A549 (cell line): Measurements from ENCODE around the gene RBM18. TPM values are rescaled to one million over a fixed set of nuclear protein-coding genes. Genes with fewer than 3 reads are reported as not detected.

ENCODE experiments used
- ATAC-seq, 2 experiments: fragments of 200-7000 bp in 1 of 2; fragments of >200 bp in 1 of 2; cut with Nextera tagmentation in 1 of 2; cut with Tn5 transposase in 1 of 2; 3 replicates each; pipeline versions ENCODE4 v1.8.0 to v1.9.1; 2018 to 2020; ENCODE audit warnings: mild to moderate bottlenecking in 1 of 2, moderate library complexity in 1 of 2
- CTCF ChIA-PET: fragments of 300-600 bp; sonication (Branson Sonifier 250); formaldehyde crosslinking; extraction: SDS; loops from one replicate; lab custom pipeline; 2021; ENCODE audit warnings: antibody characterized with exemption, inconsistent platforms; lab: Yijun Ruan, JAX
- POLR2A ChIA-PET: fragments of 350-600 bp; formaldehyde crosslinking; extraction: SDS; loops from one replicate; lab custom pipeline; 2021; ENCODE audit warnings: antibody characterized with exemption, inconsistent platforms; lab: Yijun Ruan, JAX
- DNase-seq, 2 experiments: peaks; one replicate each; pipeline versions ENCODE4 v3.0.0 to v3.0.0-alpha.2; 2011 to 2016; ENCODE audit warnings: low read depth in 1 of 2, low spot score in 1 of 2
- FAIRE-seq: peaks from 2 replicates; lab custom pipeline; 2011; peaks lifted over from hg19 to GRCh38; lab: Jason Lieb, UNC
- H3K27ac ChIP-seq, 2 experiments: fragments of >200 bp; sonication (Bioruptor Twin); formaldehyde crosslinking; 3 replicates each; pipeline ENCODE4 v1.5.1; 2016 to 2017
- H3K4me1 ChIP-seq: fragments of >200 bp; sonication (Bioruptor Twin); formaldehyde crosslinking; 3 replicates; pipeline ENCODE4 v1.6.1; 2016
- H3K4me2 ChIP-seq: fragments of >200 bp; sonication (Bioruptor Twin); formaldehyde crosslinking; 3 replicates; pipeline ENCODE4 v1.6.1; 2016
- H3K4me3 ChIP-seq: fragments of >200 bp; sonication (Bioruptor Twin); formaldehyde crosslinking; 3 replicates; pipeline ENCODE4 v1.5.1; 2016
- H3K9me3 ChIP-seq: fragments of >200 bp; sonication (Bioruptor Twin); formaldehyde crosslinking; 3 replicates; pipeline ENCODE4 v1.6.1; 2016
- CBX2 ChIP-seq: fragments of 200-600 bp; sonication (generic); IDR thresholded peaks from 2 replicates; pipeline ENCODE4 v1.6.1; 2016; ENCODE audit warnings: low read depth, mild to moderate bottlenecking, borderline replicate concordance
- EHF ChIP-seq: fragments of 250-450 bp; sonication (Bioruptor Pico); IDR thresholded peaks from 2 replicates; pipeline ENCODE4 v1.5.0; 2020; ENCODE audit warnings: mild to moderate bottlenecking
- EP300 ChIP-seq, 2 experiments: fragments of >200 bp; sonication (Bioruptor Twin); formaldehyde crosslinking; IDR thresholded peaks; 2 replicates in 1 of 2; 3 replicates in 1 of 2; pipeline ENCODE4 v1.6.1; 2016 to 2017
- FOSL2 ChIP-seq, 2 experiments: fragments of 450-650 bp in 1 of 2; fragments of >200 bp in 1 of 2; sonication (Bioruptor Twin) in 1 of 2; formaldehyde crosslinking; IDR thresholded peaks; 2 replicates each; pipeline versions ENCODE4 v1.5.0 to v1.6.1; 2016 to 2020; ENCODE audit warnings: mild to moderate bottlenecking in 1 of 2, moderate library complexity in 1 of 2
- HDAC2 ChIP-seq: fragments of 200-600 bp; sonication (generic); IDR thresholded peaks from 2 replicates; pipeline ENCODE4 v1.6.1; 2016
- HOXB13 ChIP-seq: fragments of 250-450 bp; sonication (Bioruptor Pico); IDR thresholded peaks from 2 replicates; pipeline ENCODE4 v1.5.0; 2020; ENCODE audit warnings: low read depth, mild to moderate bottlenecking, moderate library complexity
- HOXB5 ChIP-seq: fragments of 250-450 bp; sonication (Bioruptor Pico); IDR thresholded peaks from 2 replicates; pipeline ENCODE4 v1.5.0; 2020; ENCODE audit warnings: mild to moderate bottlenecking, moderate library complexity
- NFE2L2 ChIP-seq: fragments of 150-350 bp; conservative IDR thresholded peaks from 2 replicates; pipeline ENCODE4 v1.6.1; 2014; ENCODE audit warnings: low read length
- PHF8 ChIP-seq: fragments of 200-600 bp; sonication (generic); IDR thresholded peaks from 2 replicates; pipeline ENCODE4 v1.6.1; 2016; ENCODE audit warnings: low read depth, mild to moderate bottlenecking, antibody characterized with exemption, moderate library complexity, borderline replicate concordance
- RARB ChIP-seq: fragments of 250-450 bp; sonication (Bioruptor Pico); IDR thresholded peaks from 2 replicates; pipeline ENCODE4 v1.8.0; 2021; ENCODE audit warnings: mild to moderate bottlenecking, moderate library complexity
- RCOR1 ChIP-seq: fragments of 150-350 bp; IDR thresholded peaks from 2 replicates; pipeline ENCODE4 v1.6.1; 2014; ENCODE audit warnings: antibody characterized with exemption, low read length, low read depth
- RFX5 ChIP-seq: fragments of 450-650 bp; IDR thresholded peaks from 2 replicates; pipeline ENCODE4 v1.7.1; 2014; ENCODE audit warnings: antibody characterized with exemption, mild to moderate bottlenecking, moderate library complexity
- SMC3 ChIP-seq: fragments of >200 bp; sonication (Bioruptor Twin); formaldehyde crosslinking; IDR thresholded peaks from 3 replicates; pipeline ENCODE4 v1.6.1; 2018; ENCODE audit warnings: inconsistent platforms
- ZSCAN20 ChIP-seq: fragments of 250-450 bp; sonication (Bioruptor Pico); IDR thresholded peaks from 2 replicates; pipeline ENCODE4 v1.8.0; 2022; ENCODE audit warnings: mild to moderate bottlenecking, moderate library complexity
- WGBS: methylation state at CpG from one replicate; pipeline ENCODE4 v1.1.6; 2017; ENCODE audit errors: missing lambda C conversion rate; 5-methylcytosine and 5-hydroxymethylcytosine counted together
- polyA plus RNA-seq, 4 experiments: library from polyadenylated mRNA; depleted of rRNA in 3 of 4; stranded (reverse); fragments of >200 nt; fragmentation: RNase III in 1 of 4; extraction: RNeasy Plus Mini Kit Qiagen cat#74134 plus additional on column Dnase treatment in 1 of 4; gene quantifications; 2 replicates in 3 of 4; 3 replicates in 1 of 4; pipeline ENCODE4 v1.2.3, GENCODE V29; 2011 to 2017
- TF ChIP-seq, protein P1 (sequence below): IDR thresholded peaks from 2 replicates; pipeline ENCODE4 v1.6.1; 2012
- TF ChIP-seq, protein P2 (sequence below): fragments of 250-450 bp; sonication (Bioruptor Pico); IDR thresholded peaks from 2 replicates; pipeline ENCODE4 v1.5.0; 2020; ENCODE audit warnings: low read depth, mild to moderate bottlenecking, moderate library complexity
- TF ChIP-seq, protein P3 (sequence below): fragments of 150-350 bp; IDR thresholded peaks from 2 replicates; pipeline ENCODE4 v1.6.1; 2014; ENCODE audit warnings: low read depth, mild to moderate bottlenecking, low read length
- TF ChIP-seq, protein P4 (sequence below): fragments of >200 bp; sonication (Bioruptor Twin); formaldehyde crosslinking; IDR thresholded peaks from 3 replicates; pipeline ENCODE4 v1.6.1; 2016

The RBM18 gene
- polyA plus RNA-seq, 2 of the 4 experiments (the other 2 are of a cell fraction) = 13.8 to 52.3 TPM

GRCh38 chr9:122216138-122216797 lies 48.4 kb downstream of the RBM18 start:
- Histone ChIP-seq H3K4me1 (peaks cover 15% of the 10 kb centered on the region; the same call in 1 of the 3 replicates), H3K9me3 (no peaks in the 10 kb centered on the region), H3K4me2 (no peak overlapping the region), H3K4me3 (no peak overlapping the region), H3K27ac (no peak overlapping the region)
- FAIRE-seq (no peak), DNase-seq (no peak), ATAC-seq (no peak)
- POLR2A ChIA-PET = no interaction called here
- WGBS = 45% methylated on average over 4 of the region's 4 CpGs
- CTCF ChIA-PET = interaction anchor here (1.0 to 1.7 kb wide), 2 partner anchors 10 to 13 kb away, joined by 3 to 6 read pairs; no protein-coding TSS in a partner anchor
- TF ChIP-seq, protein P1, sequence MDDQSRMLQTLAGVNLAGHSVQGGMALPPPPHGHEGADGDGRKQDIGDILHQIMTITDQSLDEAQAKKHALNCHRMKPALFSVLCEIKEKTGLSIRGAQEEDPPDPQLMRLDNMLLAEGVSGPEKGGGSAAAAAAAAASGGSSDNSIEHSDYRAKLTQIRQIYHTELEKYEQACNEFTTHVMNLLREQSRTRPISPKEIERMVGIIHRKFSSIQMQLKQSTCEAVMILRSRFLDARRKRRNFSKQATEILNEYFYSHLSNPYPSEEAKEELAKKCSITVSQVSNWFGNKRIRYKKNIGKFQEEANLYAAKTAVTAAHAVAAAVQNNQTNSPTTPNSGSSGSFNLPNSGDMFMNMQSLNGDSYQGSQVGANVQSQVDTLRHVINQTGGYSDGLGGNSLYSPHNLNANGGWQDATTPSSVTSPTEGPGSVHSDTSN = no peak
- TF ChIP-seq PHF8 (no peak), RFX5 (no peak), HOXB5 (CRISPR knock-in tag) (no peak)

- TF ChIP-seq ZSCAN20 (CRISPR knock-in tag) (no peak), EHF (CRISPR knock-in tag) (no peak), CBX2 (no peak), EP300 (IDR thresholded peaks at IDR 0.05) (no peak), RCOR1 (no peak), RARB (CRISPR knock-in tag) (no peak), RFX5 (no peak), HOXB13 (CRISPR knock-in tag) (no peak), PHF8 (no peak), HDAC2 (no peak), NFE2L2 (no peak), FOSL2 (IDR thresholded peaks at IDR 0.05) (no peak), FOSL2 (CRISPR knock-in tag; IDR thresholded peaks at IDR 0.05) (no peak), SMC3 (no peak)
- TF ChIP-seq, protein P2, sequence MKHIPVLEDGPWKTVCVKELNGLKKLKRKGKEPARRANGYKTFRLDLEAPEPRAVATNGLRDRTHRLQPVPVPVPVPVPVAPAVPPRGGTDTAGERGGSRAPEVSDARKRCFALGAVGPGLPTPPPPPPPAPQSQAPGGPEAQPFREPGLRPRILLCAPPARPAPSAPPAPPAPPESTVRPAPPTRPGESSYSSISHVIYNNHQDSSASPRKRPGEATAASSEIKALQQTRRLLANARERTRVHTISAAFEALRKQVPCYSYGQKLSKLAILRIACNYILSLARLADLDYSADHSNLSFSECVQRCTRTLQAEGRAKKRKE (CRISPR knock-in tag) = no peak
- TF ChIP-seq, protein P3, sequence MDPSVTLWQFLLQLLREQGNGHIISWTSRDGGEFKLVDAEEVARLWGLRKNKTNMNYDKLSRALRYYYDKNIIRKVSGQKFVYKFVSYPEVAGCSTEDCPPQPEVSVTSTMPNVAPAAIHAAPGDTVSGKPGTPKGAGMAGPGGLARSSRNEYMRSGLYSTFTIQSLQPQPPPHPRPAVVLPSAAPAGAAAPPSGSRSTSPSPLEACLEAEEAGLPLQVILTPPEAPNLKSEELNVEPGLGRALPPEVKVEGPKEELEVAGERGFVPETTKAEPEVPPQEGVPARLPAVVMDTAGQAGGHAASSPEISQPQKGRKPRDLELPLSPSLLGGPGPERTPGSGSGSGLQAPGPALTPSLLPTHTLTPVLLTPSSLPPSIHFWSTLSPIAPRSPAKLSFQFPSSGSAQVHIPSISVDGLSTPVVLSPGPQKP = no peak
- TF ChIP-seq, protein P4, sequence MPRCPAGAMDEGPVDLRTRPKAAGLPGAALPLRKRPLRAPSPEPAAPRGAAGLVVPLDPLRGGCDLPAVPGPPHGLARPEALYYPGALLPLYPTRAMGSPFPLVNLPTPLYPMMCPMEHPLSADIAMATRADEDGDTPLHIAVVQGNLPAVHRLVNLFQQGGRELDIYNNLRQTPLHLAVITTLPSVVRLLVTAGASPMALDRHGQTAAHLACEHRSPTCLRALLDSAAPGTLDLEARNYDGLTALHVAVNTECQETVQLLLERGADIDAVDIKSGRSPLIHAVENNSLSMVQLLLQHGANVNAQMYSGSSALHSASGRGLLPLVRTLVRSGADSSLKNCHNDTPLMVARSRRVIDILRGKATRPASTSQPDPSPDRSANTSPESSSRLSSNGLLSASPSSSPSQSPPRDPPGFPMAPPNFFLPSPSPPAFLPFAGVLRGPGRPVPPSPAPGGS = no peak
- TF ChIP-seq, protein P1 = no peak
- no peak for DNase-seq
- ChIA-PET CTCF (interaction anchor here (1.0 to 1.7 kb wide), 2 partner anchors 12 to 93 kb away, joined by 4 to 6 read pairs; no protein-coding TSS in a partner anchor), POLR2A (no interaction called here)
- H3K9me3 ChIP-seq = no peaks in the 10 kb centered on the region
- no peak overlapping the region for H3K4me2 ChIP-seq
- H3K4me1 ChIP-seq = peaks cover 15% of the 10 kb centered on the region; the same call in 1 of the 3 replicates
- 100% methylated on average over 1 of the region's 1 CpG for WGBS
- no peak for FAIRE-seq
- no peak for ATAC-seq
- no peak overlapping the region for H3K27ac ChIP-seq
- no peak overlapping the region for H3K4me3 ChIP-seq
Observed at GRCh38 chr9:122215663-122216062, 49.0 kb downstream of the RBM18 start.
